B cell (primary cell): Measurements from ENCODE around the gene PRELID1.

Experiments
- EZH2 ChIP-seq: IDR thresholded peaks from 2 replicates; pipeline ENCODE4 v1.6.1; 2012; ENCODE audit warnings: borderline replicate concordance, low read depth, mild to moderate bottlenecking, moderate library complexity, low read length; ENCODE audit not compliant: insufficient read depth, poor library complexity, severe bottlenecking
- TF ChIP-seq, protein P1 (sequence below): fragments of 200-600 bp; IDR thresholded peaks from one replicate; pipeline ENCODE4 v1.8.0; 2022; ENCODE audit warnings: antibody characterized with exemption, mild to moderate bottlenecking

DNA sequence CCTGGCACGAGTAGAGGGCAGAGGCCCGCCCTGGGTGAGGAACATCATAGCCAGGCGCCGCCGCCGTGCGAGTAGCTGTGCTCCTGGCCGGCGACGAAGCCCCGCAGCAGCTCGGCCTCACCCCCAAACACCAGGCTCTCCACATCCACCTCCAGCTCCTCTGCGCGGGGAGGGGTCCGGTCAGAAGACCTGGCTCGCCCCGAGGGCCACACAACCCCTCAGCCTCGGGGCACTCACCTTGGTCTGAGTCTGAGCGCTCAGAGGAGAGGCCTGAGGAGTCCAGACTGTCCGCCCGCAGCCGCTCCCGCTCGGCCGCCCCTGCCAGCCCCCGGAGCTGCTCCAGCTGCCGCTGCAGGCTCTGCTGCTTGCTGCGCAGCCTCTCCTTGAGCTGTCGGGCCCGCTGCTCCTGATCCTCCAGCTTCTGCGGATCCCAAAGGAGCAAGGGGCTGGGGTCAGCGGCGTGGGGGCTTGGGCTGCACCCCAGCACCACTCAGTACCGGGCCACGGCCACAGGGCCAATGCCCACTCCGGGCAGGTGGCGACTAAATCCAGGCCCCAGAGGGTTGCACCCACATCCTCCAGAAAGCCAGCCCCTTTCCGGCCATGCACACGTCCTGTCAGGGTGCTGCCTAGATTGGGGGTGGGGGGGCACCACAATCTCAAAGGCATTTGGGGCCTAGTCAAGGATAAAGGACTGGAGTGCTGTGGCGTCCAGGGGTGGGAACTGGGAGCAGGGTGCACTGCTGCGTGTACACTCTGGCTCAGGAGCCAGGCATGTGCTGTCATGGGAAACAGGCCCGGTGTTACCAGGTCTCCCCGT is 4.2 kb downstream of the PRELID1 start:
- TF ChIP-seq, protein P1, sequence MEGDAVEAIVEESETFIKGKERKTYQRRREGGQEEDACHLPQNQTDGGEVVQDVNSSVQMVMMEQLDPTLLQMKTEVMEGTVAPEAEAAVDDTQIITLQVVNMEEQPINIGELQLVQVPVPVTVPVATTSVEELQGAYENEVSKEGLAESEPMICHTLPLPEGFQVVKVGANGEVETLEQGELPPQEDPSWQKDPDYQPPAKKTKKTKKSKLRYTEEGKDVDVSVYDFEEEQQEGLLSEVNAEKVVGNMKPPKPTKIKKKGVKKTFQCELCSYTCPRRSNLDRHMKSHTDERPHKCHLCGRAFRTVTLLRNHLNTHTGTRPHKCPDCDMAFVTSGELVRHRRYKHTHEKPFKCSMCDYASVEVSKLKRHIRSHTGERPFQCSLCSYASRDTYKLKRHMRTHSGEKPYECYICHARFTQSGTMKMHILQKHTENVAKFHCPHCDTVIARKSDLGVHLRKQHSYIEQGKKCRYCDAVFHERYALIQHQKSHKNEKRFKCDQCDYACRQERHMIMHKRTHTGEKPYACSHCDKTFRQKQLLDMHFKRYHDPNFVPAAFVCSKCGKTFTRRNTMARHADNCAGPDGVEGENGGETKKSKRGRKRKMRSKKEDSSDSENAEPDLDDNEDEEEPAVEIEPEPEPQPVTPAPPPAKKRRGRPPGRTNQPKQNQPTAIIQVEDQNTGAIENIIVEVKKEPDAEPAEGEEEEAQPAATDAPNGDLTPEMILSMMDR: no peak
- TF ChIP-seq EZH2: no peak
